Dedifferentiated amniotic fluid mesenchymal stem cell (primary cell): ENCODE data around the gene HSPG2.

Experiments used
- DNase-seq: peaks from one replicate; pipeline ENCODE4 v3.0.0-alpha.2; 2016; ENCODE audit errors: extremely low spot score

HSPG2 gene

GRCh38 chr1:21879928-21880618, 57.0 kb downstream of the HSPG2 start:
- no peak for DNase-seq

- no peak for DNase-seq
Observed at GRCh38 chr1:21878840-21879478, 58.2 kb downstream of the HSPG2 start.

GRCh38 chr1:21878009-21878773, 58.9 kb downstream of the HSPG2 start:
- DNase-seq, result no peak

GRCh38 chr1:21876267-21876666, 60.8 kb downstream of the HSPG2 start:
- DNase-seq, result no peak

GRCh38 chr1:21875621-21876063, 61.5 kb downstream of the HSPG2 start:
- no peak for DNase-seq

- DNase-seq, result no peak
Observed at GRCh38 chr1:21874778-21875547, 62.1 kb downstream of the HSPG2 start.

- DNase-seq, result no peak
Observed at GRCh38 chr1:21874328-21874727, 62.8 kb downstream of the HSPG2 start.

GRCh38 chr1:21873761-21874160, 63.3 kb downstream of the HSPG2 start:
- DNase-seq, result no peak

GRCh38 chr1:21873174-21873573, 63.9 kb downstream of the HSPG2 start:
- no peak for DNase-seq

GRCh38 chr1:21872445-21873079, 64.5 kb downstream of the HSPG2 start:
- DNase-seq, result no peak

- DNase-seq, result no peak
Observed at GRCh38 chr1:21871943-21872342, 65.2 kb downstream of the HSPG2 start.

GRCh38 chr1:21870611-21871010, 66.5 kb downstream of the HSPG2 start:
- DNase-seq, result no peak

- DNase-seq, result peak; percentile 86
Observed at GRCh38 chr1:21869620-21870121, 67.4 kb downstream of the HSPG2 start.

- no peak for DNase-seq
Observed at GRCh38 chr1:21868941-21869454, 68.1 kb downstream of the HSPG2 start.

GRCh38 chr1:21868482-21868881, 68.6 kb downstream of the HSPG2 start:
- DNase-seq, result no peak

- DNase-seq, result no peak
Observed at GRCh38 chr1:21867451-21867996, 69.6 kb downstream of the HSPG2 start.

- DNase-seq, result no peak
Observed at GRCh38 chr1:21866707-21867043, 70.4 kb downstream of the HSPG2 start.

GRCh38 chr1:21865943-21866706, 71.0 kb downstream of the HSPG2 start:
- DNase-seq, result no peak

- DNase-seq, result no peak
Observed at GRCh38 chr1:21865609-21865942, 71.5 kb downstream of the HSPG2 start.

- no peak for DNase-seq
Observed at GRCh38 chr1:21864730-21865129, 72.4 kb downstream of the HSPG2 start.
